GM18498 (cell line): Measurements from ENCODE around the gene TMED4.
A peak's percentile ranks its signal among the peaks of the same experiment; 100 is the strongest.
"Not testable (repeated sequence)": the region's sequence is repeated elsewhere in the genome, so short reads cannot be mapped to it uniquely, and the experiment has no call there.

Experiments
- ATAC-seq: cut with Tn5 transposase; IDR thresholded peaks from one replicate; pipeline ENCODE4 v1.9.1; 2021; ENCODE audit warnings: mild to moderate bottlenecking, moderate library complexity; ENCODE audit not compliant: unreplicated experiment

TMED4 gene

DNA sequence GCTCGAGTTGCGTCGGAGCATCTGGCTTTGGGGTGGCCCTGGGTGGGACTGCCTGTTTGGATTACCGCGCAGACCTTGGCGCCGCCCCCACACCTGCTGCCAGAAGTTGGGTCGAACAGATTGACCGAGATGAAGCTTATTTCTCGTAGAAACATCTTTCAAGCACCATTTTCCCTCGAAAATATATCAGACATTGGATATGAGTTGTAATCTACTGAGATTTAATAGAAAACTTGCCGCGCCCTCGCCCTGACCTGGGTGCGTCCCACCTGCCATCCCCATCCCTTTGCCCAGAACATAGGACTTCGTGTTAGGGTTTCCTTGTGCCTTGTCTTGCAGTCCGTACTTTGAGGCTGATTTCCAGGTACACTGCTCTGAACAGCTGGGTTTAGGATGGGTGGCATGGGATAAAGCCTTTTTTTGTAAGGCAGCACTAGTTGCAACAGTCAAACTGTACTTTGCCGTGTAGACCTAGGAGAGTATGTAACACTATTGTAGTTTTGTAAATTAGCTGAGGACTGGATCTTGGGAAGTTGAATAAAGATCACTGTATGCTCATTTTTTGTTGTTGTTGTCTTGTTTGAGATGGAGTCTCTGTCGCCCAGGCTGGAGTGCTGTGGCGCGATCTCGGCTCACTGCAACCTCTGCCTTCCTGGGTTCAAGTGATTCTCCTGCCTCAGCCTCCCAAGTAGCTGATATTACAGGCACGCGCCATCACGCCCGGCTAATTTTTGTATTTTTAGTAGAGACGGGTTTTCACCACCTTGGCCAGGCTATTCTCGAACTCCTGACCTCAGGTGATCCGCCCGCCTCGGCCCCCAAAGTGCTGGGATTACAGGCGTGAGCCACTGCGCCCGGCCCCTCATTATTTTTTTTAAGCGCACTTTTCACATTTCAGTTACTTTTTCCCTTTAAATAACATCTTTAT, 25.4 kb upstream of the TMED4 start:
- no peak for ATAC-seq

DNA sequence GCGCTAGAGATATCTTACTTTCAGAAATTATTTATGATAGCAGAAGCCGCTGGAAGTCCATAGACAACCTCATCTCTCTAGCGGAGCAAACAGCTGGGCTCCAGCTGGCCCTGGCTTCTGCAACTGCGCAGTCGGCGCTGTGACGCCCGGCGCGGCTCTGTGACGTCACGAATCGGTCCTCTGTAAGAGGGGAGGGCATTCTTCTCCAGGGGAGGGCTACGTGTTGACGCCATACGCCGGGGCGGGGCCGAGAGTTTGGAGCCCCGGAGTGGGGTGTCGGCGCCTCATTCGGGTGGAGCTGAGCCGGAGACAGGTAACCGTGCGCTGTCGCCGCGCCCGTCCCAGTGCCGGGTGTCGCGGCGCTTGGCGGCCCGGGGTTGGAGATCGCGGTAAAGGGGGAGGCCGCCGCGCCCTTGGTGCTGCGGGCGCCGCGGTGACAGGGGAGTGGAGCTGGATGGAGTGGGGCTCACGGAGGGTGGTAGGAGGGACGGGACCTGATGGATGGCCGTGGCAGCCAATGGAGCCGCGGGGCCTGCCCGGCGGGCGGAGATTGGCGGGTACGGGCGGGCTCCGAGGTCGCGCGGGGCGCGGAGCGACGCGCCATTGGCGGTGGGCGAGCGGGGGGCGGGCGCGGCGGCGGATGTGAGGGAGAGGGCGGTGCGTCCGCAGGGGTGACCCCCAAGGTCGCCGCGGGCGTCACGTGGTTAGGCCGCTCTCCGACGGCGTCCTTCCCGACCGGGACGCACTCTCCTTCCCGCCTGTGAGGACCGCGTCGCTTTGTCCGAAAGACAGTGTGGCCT, 24.5 kb upstream of the TMED4 start, which contains the start of gene OGDH:
Gene OGDH (plus strand): TSS at position 287 of the 800 bp plus-strand sequence. CDS start 17,717 bp downstream, outside the sequence.
- ATAC-seq = peak; percentile 95

DNA sequence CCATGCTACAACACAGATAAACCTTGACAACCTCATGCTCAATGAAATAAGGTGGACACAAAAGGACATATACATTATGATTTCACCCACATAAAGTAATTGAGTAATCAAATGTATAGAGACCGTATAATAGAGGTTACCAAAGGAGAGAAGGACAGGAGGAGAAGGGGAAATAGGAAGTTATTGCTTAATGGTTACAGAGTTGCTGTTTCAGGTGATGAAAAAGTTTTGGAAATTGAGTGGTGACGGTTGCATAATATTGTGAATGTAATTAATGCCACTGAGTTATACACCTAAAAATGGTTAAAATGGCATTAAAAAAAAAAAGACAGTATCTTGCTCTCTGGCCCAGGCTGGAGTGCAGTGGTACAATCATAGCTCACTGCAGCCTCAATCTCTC, 22.9 kb upstream of the TMED4 start:
- ATAC-seq = no peak

DNA sequence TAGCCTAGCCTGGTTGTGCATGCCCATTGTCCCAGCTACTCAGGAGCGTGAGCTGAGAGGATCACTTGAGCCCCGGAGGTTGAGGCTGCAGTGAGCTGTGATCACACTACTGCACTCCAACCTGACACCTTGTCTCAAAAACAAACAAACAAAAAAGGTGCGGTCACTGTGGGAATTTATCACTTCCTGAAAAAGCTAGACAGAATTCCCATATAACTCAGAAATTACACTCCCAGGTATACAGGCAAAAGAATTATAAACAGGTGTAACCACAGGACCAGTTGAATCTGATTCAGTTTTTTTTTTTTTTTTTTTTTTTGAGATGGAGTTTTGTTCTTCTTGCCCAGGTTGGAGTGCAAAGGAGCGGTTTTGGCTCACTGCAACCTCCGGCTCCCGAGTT, 21.2 kb upstream of the TMED4 start:
- no peak for ATAC-seq

DNA sequence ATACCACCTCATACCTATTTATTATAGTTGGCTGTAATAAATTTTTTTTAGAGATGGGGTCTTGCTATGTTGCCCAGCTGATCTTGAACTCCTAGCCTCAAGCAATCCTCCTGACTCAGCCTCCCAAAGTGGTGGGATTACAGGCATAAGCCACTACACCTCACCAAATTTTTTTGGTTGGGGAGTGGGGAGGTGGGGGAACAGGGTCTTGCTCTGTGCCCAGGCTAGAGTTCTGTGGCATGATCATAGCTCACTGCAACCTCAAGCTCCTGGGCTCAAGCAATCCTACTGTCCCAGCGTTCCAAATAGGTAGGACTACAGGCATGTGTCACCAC, 20.5 kb upstream of the TMED4 start:
- no peak for ATAC-seq

DNA sequence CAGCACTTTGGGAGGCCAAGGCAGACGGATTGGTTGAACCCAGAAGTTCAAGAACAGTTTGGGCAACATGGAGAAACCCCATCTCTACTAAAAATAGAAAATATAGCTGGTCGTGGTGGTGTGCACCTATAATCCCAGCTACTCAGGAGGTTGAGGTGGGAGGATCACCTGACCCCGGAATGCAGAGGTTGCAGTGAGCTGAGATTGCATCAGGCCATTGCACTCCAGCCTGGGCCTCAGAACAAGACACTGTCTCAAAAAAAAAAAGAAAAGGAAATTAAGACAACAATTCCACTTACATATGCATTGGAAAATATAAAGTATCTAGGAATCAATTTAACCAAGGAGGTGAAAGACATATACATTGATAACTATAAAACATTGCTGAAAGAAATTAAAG, 17.2 kb upstream of the TMED4 start:
- no peak for ATAC-seq

DNA sequence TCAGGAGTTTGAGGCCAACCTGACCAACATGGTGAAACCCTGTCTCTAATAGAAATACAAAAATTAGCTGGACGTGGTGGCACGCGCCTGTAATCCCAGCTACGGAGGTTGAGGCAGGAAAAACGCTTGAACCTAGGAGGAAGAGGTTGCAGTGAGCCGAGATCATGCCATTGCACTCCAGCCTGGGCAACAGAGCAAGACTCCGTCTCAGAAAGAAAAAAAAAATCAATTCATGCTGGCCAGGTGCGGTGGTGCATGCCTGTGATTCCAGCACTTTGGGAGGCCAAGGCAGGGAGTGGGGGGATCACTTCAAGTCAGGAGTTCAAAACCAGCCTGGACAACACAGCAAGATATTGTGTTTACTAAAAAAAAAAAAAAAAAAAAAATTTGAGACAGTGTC, 15.2 kb upstream of the TMED4 start:
- ATAC-seq = not testable (repeated sequence)

DNA sequence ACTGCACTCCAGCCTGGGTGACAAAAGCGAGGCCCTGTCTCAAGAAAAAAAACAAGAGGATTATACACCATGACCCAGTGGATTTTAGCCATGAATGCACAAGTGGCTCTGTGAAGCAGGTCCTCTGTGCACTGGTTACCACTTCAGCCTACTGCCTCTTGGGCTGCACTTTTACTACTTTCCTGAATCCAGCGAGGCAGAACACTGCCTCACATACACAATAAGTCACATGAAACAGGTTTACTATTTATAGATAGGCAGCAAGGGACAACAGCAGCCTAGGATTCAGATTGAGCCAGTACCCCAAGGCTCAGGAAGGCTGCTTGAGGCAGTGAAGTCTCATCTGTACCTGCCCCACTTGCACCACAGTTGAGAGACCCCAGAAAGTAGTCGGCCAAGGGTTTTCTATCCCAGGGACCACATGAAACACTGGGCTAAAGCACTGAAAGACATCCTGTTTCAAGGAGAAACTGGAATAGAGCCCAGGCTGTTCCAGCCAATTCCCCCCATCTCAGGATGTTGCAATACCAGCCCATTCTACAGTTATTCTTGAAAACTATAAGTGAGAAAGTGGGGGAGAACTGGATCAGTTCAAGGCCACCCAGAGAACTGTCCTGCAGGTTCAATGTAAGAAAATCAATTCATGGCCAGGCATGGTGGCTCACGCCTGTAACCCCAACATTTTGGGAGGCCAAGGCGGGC, 14.1 kb upstream of the TMED4 start:
- no peak for ATAC-seq

DNA sequence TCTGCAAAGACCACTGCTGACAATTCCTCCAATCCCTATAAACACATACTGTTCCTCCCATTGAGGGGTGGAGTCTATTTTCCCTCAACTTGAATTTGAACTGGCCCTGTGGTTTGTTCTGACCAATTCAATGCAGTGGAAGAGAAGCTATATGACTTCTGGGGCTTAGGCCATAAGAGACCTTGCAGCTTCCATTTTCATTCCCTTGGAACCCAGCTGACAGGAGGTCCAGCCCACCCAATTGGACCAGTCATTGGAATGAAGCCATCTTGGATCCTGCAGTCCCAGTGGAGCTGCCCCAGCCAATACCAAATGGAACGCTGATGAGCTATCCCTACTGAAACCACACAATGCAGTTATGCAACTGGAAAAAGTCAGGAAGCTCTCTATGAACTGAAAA, 8.9 kb upstream of the TMED4 start:
- ATAC-seq = no peak

DNA sequence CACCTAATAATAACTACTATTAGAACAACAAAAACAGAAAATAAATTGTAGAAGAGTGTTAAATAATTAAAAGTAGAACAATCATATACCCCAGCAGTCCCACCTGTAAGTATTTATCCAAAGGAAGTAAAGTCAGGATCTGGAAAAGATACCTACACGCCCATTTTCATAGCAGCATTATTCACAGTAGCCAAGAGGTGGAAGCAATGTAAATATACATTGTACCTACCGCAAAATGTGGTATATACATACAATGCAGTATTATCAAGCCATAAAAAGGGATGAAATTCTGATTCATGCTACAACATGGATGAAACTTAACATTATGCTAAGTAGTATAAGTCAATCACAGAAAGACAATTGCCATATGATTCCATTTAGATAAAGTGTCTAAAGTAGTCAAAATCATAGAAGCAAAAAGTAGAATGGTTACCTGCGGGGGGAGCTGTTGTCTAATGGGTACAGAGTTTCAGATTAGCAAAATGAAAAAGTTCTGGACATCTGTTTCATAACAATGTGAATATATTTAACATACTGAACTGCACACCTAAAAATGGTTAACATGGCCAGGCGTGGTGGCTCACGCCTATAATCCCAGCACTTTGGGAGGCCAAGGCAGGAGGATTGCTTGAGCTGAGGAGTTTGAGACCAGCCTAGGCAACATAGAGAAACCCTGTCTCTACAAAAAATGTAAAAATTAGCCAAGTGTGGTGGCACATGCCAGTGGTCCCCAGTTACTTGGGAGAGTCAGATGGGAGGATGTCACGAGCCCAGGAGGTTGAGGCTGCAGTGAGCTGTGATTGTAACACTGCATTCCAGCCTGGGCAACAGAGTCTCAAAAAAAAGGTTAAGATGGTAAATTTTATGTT, 6.0 kb upstream of the TMED4 start:
- ATAC-seq = peak; percentile 48

DNA sequence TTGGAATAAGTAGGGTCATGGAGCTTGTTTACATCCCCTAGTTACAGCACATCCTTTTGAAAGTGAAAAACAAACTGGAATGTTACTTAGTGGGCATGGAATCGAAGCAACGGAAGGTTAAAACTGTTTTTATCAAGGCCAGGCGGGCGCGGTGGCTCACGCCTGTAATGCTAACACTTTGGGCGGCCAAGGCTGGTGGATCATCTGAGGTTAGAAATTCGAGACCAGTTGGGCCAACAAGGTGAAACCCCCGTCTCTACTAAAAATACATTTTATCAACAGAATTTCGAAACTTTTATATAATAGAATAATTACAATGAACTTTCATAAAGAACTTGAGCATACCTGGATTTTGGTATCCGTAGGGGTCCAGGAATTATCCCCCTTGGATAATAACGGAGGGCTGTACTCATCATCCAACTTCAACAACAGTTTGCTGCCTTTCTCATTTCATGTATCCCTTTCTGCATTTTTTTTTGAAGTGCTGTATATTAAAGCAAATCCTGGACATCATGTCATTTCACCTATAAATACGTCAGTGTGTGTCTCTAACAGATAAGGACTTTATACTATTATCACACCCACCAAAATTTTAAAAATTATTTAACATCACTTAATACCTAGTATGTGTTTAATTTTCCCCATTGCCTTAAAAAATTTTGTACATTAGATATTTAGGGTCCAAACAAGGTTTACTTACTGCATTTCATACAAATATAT, 1.3 kb upstream of the TMED4 start:
- no peak for ATAC-seq

DNA sequence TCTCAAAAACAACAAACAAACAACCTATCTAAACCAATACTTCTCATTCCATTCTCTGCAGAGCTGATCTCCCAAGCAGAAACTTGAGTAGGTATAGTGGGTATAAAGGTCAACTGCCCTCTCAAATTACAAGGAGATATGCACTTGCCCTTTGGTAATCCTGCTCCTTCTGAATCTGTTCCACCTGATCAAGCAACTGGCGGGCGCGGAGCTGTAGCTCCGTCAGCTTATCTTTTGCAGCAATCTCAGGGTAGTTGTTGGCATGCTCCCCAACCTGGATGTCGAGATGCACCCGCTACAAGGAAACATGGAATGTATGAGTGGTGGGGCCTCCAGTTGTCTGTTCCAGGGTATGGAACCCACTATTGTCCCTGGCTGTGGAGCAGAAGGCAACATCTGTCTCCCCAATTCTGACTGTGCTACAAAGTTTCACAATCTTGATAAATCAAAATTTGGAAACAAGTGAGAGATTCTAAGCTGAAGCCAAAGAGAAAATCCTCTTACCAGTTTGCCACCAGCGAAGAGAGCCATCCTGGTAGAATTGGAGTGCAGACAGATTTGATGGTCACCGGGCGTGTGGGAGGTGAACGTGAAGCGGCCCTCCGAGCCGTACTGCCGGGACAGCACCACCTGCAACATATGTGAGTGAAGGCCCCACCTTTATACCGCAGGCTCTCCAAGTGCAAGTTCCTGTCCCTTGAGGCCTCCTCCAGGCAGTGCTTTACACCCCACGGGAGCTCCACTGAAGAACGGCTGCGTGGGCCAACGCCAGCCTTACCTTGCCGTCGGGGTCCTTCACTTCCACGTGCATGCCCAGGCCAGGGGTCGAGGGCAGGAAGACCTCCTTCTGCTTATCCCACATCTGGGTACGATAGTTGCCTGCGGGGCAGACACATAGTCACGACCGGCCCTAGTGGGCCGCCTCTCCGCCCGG, 819 bp downstream of the TMED4 start:
- peak; percentile 31 for ATAC-seq

DNA sequence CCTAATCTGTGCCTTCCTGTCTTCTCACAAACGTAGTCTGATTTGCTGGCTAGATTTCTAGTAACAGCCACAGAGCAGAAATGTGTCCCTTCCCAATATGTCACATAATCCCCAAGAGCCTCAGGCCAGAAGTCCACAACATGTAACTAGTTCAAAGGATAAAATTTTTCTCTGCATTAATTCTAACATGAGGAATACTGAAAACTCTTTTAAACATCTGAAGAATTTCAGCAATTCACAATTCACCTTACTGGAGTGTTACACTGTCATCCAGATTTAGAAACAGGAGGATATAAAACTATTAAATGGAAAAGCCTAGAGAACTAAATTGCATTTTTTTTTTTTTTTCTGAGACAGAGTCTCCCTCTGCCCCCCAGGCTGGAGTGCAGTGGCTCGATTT, 5.8 kb downstream of the TMED4 start:
- ATAC-seq = no peak

DNA sequence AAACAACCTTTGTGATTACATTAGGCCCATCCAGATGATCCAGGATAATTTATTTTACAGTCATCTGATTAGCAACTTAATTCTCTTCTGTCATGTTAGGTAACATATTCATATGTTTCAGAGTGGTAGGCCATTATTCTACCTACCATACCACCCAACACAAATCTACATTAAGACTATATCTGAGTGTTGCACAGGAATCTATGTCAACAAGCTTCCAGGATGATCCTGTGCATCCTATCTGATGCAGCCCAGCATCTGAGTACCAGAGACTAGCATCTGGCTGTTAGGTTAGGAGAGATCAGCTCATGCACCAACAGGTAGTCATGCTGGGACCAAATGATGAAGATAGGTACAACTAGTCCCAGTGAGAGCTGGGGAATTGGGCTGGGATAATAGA, 7.0 kb downstream of the TMED4 start:
- ATAC-seq = no peak

DNA sequence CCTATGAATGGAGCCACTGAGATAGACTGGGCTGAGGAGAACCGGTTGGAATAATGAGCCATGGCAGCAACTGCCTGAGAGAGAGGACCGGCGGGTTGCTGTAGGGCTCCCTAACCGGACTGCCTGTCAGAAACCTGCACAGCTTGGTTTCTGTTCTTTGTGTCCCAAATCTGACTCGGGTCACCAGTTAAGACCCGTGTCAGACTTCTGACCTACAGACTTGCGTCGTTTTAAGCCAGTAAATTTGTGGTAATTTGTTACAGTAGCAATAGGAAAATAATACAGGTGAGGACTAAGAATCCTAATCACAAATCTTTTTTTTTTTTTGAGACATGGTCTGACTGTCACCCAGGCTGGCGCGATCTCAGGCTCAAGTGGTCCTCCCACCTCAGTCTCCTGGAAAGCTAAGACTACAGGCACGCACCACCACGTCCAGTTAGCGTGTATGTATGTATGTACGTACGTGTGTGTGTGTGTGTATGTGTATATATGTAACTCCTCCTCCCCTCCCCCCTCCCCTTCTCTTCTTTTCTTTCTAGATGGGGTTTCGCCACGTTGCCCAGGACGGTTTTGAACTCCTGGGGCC, 7.7 kb downstream of the TMED4 start:
- no peak for ATAC-seq

DNA sequence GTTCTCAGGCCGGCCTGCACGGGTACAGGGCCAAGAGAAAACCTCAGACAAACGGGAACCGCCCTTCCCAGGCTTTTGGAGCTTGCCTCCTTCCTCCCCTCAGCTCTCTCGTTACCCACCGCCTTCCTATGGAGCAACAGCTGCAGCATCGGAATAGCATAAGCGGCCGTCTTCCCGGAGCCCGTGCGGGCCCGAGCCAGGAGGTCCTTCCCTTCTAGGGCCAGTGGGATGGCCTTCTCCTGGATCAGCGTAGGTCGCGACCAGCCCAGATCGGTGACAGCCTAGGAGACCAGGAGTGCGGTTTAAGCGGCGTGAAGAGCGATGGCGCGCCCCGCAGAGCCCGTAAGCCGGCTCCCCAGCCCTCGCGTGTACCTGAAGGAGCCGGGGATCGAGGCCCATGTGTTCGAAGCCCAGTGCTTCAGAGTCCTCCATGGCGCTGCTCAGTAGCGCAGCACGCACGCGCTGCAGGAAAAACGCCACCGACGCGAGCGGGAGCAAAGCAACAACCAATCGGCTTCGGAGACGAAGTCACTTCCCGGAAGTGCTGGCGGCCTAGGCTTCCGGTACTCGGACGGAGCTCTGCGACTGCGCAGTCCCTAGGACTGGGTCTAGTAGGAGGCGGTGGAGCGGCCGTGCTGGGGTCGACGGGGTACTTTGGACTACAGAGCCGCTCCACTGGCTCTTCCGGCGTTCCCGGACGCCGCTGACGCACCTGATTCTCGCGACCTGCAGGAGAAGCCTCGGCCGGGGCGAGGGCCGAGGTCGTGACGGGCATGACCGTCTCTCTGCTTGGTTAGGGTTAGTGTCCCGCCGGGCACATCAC, 8.4 kb downstream of the TMED4 start, which contains the start of gene DDX56:
Gene DDX56 (minus strand): TSS at position 445 of the 823 bp plus-strand sequence. CDS start 13 bp downstream, at position 432.
- ATAC-seq = peak; percentile 95

DNA sequence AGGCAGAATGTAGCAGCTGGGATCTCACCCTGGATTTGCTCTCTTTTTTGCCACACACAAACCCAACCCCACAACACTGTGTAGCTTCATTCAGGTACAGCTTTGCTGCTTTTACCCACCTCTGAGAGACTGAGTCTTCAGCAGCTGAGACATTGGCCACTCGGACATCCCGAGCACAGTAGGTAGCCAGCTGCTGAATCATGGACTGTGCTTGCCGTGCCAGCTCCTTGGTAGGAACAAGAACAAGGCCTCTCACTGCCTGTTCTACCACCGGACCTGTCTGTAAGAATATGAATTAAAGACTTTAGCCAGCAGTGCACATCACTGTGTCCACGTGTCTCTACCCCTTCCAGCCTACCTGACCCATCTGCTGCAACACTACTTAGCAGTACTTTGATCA, 9.3 kb downstream of the TMED4 start:
- ATAC-seq = no peak
